Measurements from ENCODE around the gene PXDC1. TPM values are rescaled to one million over a fixed set of nuclear protein-coding genes. Genes with fewer than 3 reads are reported as not detected.

Gene PXDC1
- total RNA-seq, 2 experiments from 2014 or later = 0.29 to 0.36 TPM

DNA sequence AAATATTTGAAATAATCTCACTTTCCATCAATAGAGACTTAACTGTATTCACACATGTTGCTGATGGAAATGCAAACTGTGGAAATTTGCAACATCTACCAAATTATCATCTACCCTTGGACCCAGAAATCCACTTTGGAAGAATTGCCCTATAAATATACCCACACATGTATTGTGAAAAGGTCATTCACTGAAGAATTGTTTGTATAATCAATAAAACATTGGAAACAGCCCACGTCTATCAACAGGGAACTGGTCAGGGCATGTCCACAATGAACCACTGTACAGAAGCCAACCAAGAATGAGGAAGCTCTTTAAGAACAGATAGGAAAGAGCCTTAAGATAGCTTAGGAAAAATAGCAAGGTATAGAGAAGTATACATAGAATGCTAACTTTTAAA is 36.2 kb downstream of the PXDC1 start:
- H3K27me3 Mint-ChIP-seq = no peaks in the 10 kb centered on the region
- TF ChIP-seq, protein P1, sequence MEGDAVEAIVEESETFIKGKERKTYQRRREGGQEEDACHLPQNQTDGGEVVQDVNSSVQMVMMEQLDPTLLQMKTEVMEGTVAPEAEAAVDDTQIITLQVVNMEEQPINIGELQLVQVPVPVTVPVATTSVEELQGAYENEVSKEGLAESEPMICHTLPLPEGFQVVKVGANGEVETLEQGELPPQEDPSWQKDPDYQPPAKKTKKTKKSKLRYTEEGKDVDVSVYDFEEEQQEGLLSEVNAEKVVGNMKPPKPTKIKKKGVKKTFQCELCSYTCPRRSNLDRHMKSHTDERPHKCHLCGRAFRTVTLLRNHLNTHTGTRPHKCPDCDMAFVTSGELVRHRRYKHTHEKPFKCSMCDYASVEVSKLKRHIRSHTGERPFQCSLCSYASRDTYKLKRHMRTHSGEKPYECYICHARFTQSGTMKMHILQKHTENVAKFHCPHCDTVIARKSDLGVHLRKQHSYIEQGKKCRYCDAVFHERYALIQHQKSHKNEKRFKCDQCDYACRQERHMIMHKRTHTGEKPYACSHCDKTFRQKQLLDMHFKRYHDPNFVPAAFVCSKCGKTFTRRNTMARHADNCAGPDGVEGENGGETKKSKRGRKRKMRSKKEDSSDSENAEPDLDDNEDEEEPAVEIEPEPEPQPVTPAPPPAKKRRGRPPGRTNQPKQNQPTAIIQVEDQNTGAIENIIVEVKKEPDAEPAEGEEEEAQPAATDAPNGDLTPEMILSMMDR (IDR thresholded peaks at IDR 0.05) = no peak
- ChIA-PET POLR2A (no interaction called here), CTCF (interaction anchor here (1.6 kb wide), 1 partner anchor 17 kb away, joined by 6 read pairs; no protein-coding TSS in a partner anchor)
- no peak overlapping the region for H3K4me3 Mint-ChIP-seq
- intact Hi-C loops (cut with micrococcal nuclease) = no loop called here
- no peak for ATAC-seq
- H3K9me3 Mint-ChIP-seq = peaks cover 5% of the 10 kb centered on the region
- H3K27ac Mint-ChIP-seq = no peak overlapping the region
- peaks cover 19% of the 10 kb centered on the region for H3K4me1 Mint-ChIP-seq (ENCODE audit: low read depth)
- DNase-seq = no peak
- H3K36me3 Mint-ChIP-seq (ENCODE audit: low read depth) = peaks cover 1% of the 10 kb centered on the region

DNA sequence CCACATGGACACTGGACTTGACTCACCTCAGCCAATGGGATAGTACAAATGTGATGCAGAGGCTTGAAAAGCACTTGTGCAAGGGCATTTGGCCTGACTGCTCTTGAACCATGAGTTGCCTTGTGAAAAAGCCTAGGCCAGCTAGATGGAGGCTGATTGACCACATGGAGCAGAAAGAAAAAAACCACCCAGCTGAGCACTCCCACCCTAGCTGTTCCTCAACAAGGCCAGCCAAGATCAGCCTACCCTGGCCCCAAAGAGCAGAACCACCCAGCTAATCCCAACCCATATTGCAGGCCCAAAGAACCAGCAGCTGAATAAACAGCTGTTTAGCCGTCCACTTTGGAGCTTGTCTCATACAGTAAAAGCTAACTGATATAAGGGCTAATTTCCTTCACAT is 36.7 kb downstream of the PXDC1 start:
- no peak overlapping the region for H3K27ac Mint-ChIP-seq
- no peaks in the 10 kb centered on the region for H3K27me3 Mint-ChIP-seq
- no peak for ATAC-seq
- POLR2A ChIA-PET = interaction anchor here (0.8 kb wide), 1 partner anchor 16 kb away, joined by 3 read pairs; no protein-coding TSS in a partner anchor
- peaks cover 15% of the 10 kb centered on the region for H3K4me1 Mint-ChIP-seq (ENCODE audit: low read depth)
- TF ChIP-seq, protein P1 (IDR thresholded peaks at IDR 0.05) = no peak
- no peak for DNase-seq
- CTCF ChIA-PET = interaction anchor here (1.6 kb wide), 1 partner anchor 17 kb away, joined by 6 read pairs; no protein-coding TSS in a partner anchor
- H3K36me3 Mint-ChIP-seq (ENCODE audit: low read depth) = peaks cover 1% of the 10 kb centered on the region
- peaks cover 5% of the 10 kb centered on the region for H3K9me3 Mint-ChIP-seq
- no peak overlapping the region for H3K4me3 Mint-ChIP-seq
- intact Hi-C loops (cut with micrococcal nuclease) = no loop called here

DNA sequence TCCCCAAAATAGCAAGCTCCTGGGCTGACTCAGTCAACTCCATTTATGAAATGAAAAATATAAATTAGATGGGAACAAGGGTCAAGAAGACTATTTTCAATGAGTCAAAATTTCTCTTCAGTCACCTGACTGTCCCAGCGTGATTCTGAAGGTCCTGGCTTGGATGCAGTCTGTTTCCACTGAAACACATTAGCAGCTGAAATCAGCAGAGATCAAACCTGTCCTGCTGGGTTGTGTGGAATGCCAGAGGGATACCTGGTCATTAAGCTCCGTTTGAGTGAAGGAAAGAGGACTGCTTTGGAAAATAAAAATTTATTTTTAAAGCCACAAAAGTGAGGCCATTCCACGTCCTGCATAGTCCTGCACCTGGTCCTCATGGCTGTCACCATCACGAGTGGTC is 37.4 kb downstream of the PXDC1 start:
- POLR2A ChIA-PET = interaction anchor here (0.5 to 0.8 kb wide), 3 partner anchors 13 to 1034 kb away, joined by 3 to 4 read pairs (median 3); no protein-coding TSS in a partner anchor
- Mint-ChIP-seq H3K36me3 (ENCODE audit: low read depth) (peaks cover 4% of the 10 kb centered on the region), H3K27me3 (no peaks in the 10 kb centered on the region), H3K4me1 (ENCODE audit: low read depth) (peaks cover 8% of the 10 kb centered on the region), H3K9me3 (peaks cover 5% of the 10 kb centered on the region), H3K27ac (no peak overlapping the region), H3K4me3 (no peak overlapping the region)
- ATAC-seq (no peak), DNase-seq (no peak)
- intact Hi-C loops (cut with micrococcal nuclease) = no loop called here
- CTCF ChIA-PET = no interaction called here
- TF ChIP-seq, protein P1 (IDR thresholded peaks at IDR 0.05) = no peak

DNA sequence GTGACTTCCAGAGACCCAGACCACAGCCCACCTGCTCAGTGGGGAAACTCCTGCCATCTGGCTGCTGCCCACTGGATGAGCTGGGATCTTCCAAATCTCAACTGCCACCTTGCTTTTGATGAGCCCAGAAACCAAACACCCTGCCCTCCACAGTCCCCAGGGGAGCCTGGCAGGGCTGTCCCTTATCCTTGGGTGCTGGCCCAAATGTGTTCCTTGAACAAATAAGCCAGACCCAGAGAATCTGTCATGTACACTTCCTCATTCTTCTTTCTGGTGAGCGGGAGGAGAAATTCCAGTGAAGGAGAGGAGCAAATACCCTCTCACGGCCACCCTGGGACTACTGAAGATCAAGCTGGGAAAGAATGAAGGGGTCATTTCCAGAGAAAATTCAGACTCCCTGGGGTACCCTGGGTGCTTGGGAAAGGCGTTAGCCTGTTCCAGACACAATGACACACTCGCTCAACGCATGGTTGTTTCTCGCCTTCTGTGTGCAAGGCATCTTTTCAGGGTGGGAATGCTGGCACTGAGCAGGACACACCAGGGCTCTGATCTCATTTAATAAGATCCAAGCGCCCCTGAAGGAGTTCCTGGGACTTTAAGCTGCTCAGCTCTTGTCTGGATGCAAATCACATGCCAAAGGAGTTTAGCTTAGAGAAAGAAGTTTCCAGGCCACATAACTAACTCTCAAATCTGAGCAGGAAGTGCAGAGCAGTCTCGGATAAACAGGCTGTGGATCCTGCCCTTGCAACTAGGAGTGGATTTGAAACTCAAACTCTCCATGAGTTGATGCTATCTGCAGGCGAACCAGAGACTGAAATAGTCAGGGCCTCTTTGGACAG is 38.5 kb downstream of the PXDC1 start:
- CTCF ChIA-PET = no interaction called here

More for the DNA sequence above, 38.5 kb downstream of the PXDC1 start:
- ATAC-seq (no peak), DNase-seq (no peak)
- Mint-ChIP-seq H3K9me3 (peaks cover 5% of the 10 kb centered on the region), H3K27me3 (no peaks in the 10 kb centered on the region), H3K27ac (no peak overlapping the region), H3K4me3 (no peak overlapping the region), H3K36me3 (ENCODE audit: low read depth) (peaks cover 4% of the 10 kb centered on the region), H3K4me1 (ENCODE audit: low read depth) (no peaks in the 10 kb centered on the region)
- TF ChIP-seq, protein P1 (IDR thresholded peaks at IDR 0.05) = no peak
- intact Hi-C loops (cut with micrococcal nuclease) = no loop called here
- POLR2A ChIA-PET = no interaction called here
